ENCODE measurements around the gene IGFLR1.
A peak's percentile ranks its signal among the peaks of the same experiment; 100 is the strongest.

The IGFLR1 gene

DNA sequence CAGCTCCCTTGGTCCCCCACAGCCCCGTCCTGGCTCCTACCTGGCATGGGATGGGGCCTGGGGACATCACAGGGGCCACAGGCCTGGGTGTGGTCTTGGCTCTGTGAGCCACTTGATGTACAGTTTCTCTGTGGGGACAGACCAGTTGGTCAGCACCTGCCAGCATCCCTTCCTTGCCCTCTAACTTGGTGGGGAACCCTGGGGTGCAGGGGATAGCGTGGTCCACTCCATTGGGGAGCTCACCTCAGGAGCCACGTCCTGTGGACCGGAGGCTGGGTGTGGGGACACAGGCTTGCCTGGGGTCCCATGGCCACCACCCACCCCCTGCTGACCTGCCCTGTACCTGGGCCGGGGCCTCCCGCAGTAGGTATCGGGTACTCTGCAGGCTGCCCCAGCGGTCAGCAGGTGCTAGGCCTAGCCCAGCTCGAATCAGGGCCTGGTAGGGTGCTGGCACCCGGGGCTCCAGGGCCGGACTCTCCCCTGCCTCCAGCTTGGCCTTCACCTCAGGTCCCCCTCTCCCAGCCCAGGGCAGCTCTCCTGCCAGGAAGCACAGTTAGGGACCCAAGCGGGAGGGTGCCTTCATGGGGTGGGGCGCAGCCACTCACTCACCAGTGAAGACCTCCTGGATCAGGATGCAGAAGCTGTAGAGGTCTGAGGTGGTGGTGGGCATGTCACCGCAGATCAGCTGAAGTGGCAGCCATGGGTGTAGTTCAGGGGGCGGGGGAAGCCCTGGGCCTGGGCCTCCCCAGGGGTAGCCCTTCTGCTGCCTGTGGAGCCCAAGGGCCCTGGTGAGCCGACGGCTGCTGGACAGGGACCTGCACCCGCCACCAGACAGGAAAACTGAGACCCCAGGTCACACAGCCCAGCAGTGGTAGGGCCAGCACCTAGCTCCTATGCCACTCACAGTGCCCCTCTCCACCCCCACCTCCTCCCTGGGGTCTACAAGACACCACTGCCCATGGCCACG is 48.0 kb upstream of the IGFLR1 start:
- Histone ChIP-seq H2BK15ac (ENCODE audit: low read depth, poor library complexity, severe bottlenecking) (no peak overlapping the region), H3K23ac (ENCODE audit: low read length in 2 of 2) (no peak overlapping the region), H4K91ac (ENCODE audit: low read length) (no peak overlapping the region), H2AFZ (ENCODE audit: low read depth, low read length) (no peak overlapping the region), H4K8ac (ENCODE audit: low read length) (peak overlapping the region; percentile 13), H2BK12ac (ENCODE audit: low read length in 2 of 2) (no peak overlapping the region), H3K79me1 (replicated peaks; ENCODE audit: low read length, poor library complexity, severe bottlenecking) (no peaks in the 10 kb centered on the region), H3K9ac (ENCODE audit: low read length) (no peak overlapping the region), H3K27ac (ENCODE audit: low read length, poor library complexity, severe bottlenecking) (no peak overlapping the region), H3K4me2 (ENCODE audit: low read length, poor library complexity, severe bottlenecking) (no peak overlapping the region), H3K4ac (ENCODE audit: low read depth in 1 of 2, low read length in 2 of 2) (no peak overlapping the region), H2BK5ac (ENCODE audit: low read depth, low read length, poor library complexity, severe bottlenecking) (no peak overlapping the region), H3K4me1 (ENCODE audit: control insufficient read depth, insufficient read depth, low read depth, low read length) (peaks cover 12% of the 10 kb centered on the region), H3K36me3 (ENCODE audit: control insufficient read depth in 1 of 2, insufficient read depth in 2 of 2, low read depth in 1 of 2, low read length in 2 of 2) (peaks cover 0 to 20% of the 10 kb centered on the region in 2 experiments), H2AK5ac (ENCODE audit: low read length, severe bottlenecking) (no peak overlapping the region), H3K18ac (ENCODE audit: low read depth in 1 of 2, low read length in 2 of 2) (no peak overlapping the region), H3K27me3 (ENCODE audit: control insufficient read depth in 1 of 2, insufficient read depth in 1 of 2, low read length in 2 of 2) (peaks cover 0 to 1% of the 10 kb centered on the region in 2 experiments), H2BK120ac (ENCODE audit: low read depth, low read length) (no peak overlapping the region), H3K14ac (ENCODE audit: low read length in 2 of 2) (peak overlapping the region in 1 of 2 experiments; percentile 46), H3K9me3 (ENCODE audit: control insufficient read depth, low read length) (no peaks in the 10 kb centered on the region), H3K4me3 (ENCODE audit: insufficient read depth in 1 of 2, low read depth in 1 of 2, low read length in 2 of 2) (no peak overlapping the region)
- 87% methylated on average over 17 of the region's 19 CpGs for WGBS
- no peak for DNase-seq

DNA sequence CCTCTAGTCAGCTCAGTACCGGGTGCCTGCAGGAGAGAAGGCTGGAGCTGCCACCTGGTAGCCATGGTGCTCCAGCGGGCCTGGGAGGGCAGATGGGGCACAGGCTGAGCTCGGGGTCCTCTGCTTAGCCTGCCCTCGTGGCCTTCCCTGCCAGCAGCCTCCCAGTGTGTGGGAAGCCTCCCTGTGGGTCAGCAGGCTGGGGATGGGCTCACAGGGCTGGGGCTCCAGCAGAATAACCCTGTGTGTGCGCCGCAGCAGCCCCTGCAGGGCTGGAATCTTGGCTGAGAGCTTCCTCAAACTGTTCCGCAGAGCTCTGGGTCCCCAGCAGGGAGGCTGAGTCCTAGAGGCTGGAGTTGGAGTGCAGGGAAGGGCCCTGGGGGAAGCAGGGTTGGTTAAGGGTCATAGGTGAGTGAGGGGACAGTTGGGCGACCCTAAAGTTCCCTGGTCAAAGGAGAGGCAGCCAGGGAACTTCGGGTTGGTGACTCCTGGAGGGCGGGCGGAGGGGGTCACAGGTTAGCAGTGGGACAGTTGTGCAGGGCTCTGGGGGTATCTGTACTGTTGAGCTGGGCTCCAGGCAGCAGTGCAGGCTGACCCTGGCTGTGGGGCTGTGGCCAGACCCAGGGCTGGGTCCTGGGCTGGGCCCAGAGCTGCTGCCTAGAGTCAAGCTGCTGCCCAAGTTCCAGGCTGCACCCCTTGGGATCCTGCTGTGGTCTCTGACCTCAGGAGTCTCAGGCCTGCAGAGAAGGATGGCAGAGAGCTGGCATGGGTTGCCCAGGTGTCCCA is 47.1 kb upstream of the IGFLR1 start:
- Histone ChIP-seq H3K4me1 (ENCODE audit: control insufficient read depth, insufficient read depth, low read depth, low read length) (peaks cover 12% of the 10 kb centered on the region), H2AK5ac (ENCODE audit: low read length, severe bottlenecking) (no peak overlapping the region), H2BK120ac (ENCODE audit: low read depth, low read length) (no peak overlapping the region), H2BK5ac (ENCODE audit: low read depth, low read length, poor library complexity, severe bottlenecking) (no peak overlapping the region), H4K8ac (ENCODE audit: low read length) (no peak overlapping the region), H3K27ac (ENCODE audit: low read length, poor library complexity, severe bottlenecking) (no peak overlapping the region), H3K4ac (ENCODE audit: low read depth in 1 of 2, low read length in 2 of 2) (no peak overlapping the region), H2AFZ (ENCODE audit: low read depth, low read length) (no peak overlapping the region), H3K14ac (ENCODE audit: low read length in 2 of 2) (no peak overlapping the region), H2BK15ac (ENCODE audit: low read depth, poor library complexity, severe bottlenecking) (no peak overlapping the region), H3K27me3 (ENCODE audit: control insufficient read depth in 1 of 2, insufficient read depth in 1 of 2, low read length in 2 of 2) (no peaks in the 10 kb centered on the region), H4K91ac (ENCODE audit: low read length) (no peak overlapping the region), H3K9ac (ENCODE audit: low read length) (no peak overlapping the region), H3K79me1 (replicated peaks; ENCODE audit: low read length, poor library complexity, severe bottlenecking) (no peaks in the 10 kb centered on the region), H3K18ac (ENCODE audit: low read depth in 1 of 2, low read length in 2 of 2) (no peak overlapping the region), H3K4me2 (ENCODE audit: low read length, poor library complexity, severe bottlenecking) (no peak overlapping the region), H2BK12ac (ENCODE audit: low read length in 2 of 2) (no peak overlapping the region), H3K9me3 (ENCODE audit: control insufficient read depth, low read length) (no peaks in the 10 kb centered on the region), H3K36me3 (ENCODE audit: control insufficient read depth in 1 of 2, insufficient read depth in 2 of 2, low read depth in 1 of 2, low read length in 2 of 2) (peaks cover 0 to 29% of the 10 kb centered on the region in 2 experiments), H3K4me3 (ENCODE audit: insufficient read depth in 1 of 2, low read depth in 1 of 2, low read length in 2 of 2) (no peak overlapping the region), H3K23ac (ENCODE audit: low read length in 2 of 2) (no peak overlapping the region)
- 84% methylated on average over 11 of the region's 11 CpGs for WGBS
- DNase-seq, result no peak

DNA sequence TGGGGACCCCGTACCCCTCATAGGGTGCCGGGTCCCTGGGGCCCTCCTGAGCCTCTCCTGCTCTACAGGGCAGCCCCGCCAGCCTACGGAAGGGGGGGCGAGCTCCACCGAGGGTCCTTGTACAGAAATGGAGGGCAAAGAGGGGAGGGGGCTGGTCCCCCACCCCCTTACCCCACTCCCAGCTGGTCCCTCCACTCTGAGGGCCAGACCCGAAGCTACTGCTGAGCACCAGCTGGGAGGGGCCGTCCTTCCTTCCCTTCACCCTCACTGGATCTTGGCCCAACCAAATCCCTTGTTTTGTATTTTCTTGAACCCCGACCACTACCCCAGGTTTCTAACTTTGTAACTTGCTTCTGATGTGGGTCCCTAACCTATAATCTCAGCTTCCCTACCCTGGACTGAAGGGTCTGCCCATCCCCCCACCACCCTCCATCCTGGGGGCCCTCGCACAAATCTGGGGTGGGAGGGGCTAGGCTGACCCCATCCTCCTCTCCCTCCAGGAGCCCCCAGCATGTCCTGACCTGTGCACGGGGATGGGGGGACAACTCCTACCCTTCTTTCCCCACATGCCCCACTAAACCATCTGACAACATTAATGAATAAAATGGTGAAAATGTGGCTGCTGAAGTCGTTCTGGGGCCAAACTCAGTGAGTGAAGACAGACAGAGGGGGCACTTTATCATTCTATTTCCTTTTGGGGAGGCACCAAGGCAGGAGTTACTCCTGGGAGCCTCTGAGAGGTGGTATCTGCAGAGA is 46.1 kb upstream of the IGFLR1 start:
- Histone ChIP-seq H2BK15ac (ENCODE audit: low read depth, poor library complexity, severe bottlenecking) (no peak overlapping the region), H3K9me3 (ENCODE audit: control insufficient read depth, low read length) (no peaks in the 10 kb centered on the region), H4K91ac (ENCODE audit: low read length) (no peak overlapping the region), H3K4me1 (ENCODE audit: control insufficient read depth, insufficient read depth, low read depth, low read length) (peaks cover 16% of the 10 kb centered on the region), H3K14ac (ENCODE audit: low read length in 2 of 2) (no peak overlapping the region), H3K4me3 (ENCODE audit: insufficient read depth in 1 of 2, low read depth in 1 of 2, low read length in 2 of 2) (no peak overlapping the region), H2BK12ac (ENCODE audit: low read length in 2 of 2) (no peak overlapping the region), H3K27ac (ENCODE audit: low read length, poor library complexity, severe bottlenecking) (no peak overlapping the region), H3K23ac (ENCODE audit: low read length in 2 of 2) (no peak overlapping the region), H3K79me1 (replicated peaks; ENCODE audit: low read length, poor library complexity, severe bottlenecking) (peaks cover 2% of the 10 kb centered on the region), H3K9ac (ENCODE audit: low read length) (no peak overlapping the region), H3K4me2 (ENCODE audit: low read length, poor library complexity, severe bottlenecking) (no peak overlapping the region), H3K18ac (ENCODE audit: low read depth in 1 of 2, low read length in 2 of 2) (no peak overlapping the region), H3K36me3 (ENCODE audit: control insufficient read depth in 1 of 2, insufficient read depth in 2 of 2, low read depth in 1 of 2, low read length in 2 of 2) (peaks cover 0 to 38% of the 10 kb centered on the region in 2 experiments), H2BK5ac (ENCODE audit: low read depth, low read length, poor library complexity, severe bottlenecking) (no peak overlapping the region), H4K8ac (ENCODE audit: low read length) (no peak overlapping the region), H3K27me3 (ENCODE audit: control insufficient read depth in 1 of 2, insufficient read depth in 1 of 2, low read length in 2 of 2) (no peaks in the 10 kb centered on the region), H2AFZ (ENCODE audit: low read depth, low read length) (no peak overlapping the region), H3K4ac (ENCODE audit: low read depth in 1 of 2, low read length in 2 of 2) (no peak overlapping the region), H2AK5ac (ENCODE audit: low read length, severe bottlenecking) (no peak overlapping the region), H2BK120ac (ENCODE audit: low read depth, low read length) (no peak overlapping the region)
- DNase-seq, result no peak
- whole genome bisulfite sequencing, result 90% methylated on average over 11 of the region's 12 CpGs
